Measurements from ENCODE around the gene PRKCSH. TPM values are rescaled to one million over a fixed set of nuclear protein-coding genes. Genes with fewer than 3 reads are reported as not detected.

PRKCSH gene
- total and polyA plus RNA-seq, 8 donors = 273 to 338 (median 304) TPM

GRCh38 chr19:11481534-11482383 is 46.3 kb downstream of the PRKCSH start:
- DNase-seq = peak; percentile 35 to 81 (median 60)
- no peak for TF ChIP-seq CTCF (IDR thresholded peaks at IDR 0.05)
- Histone ChIP-seq H3K27ac (no peak overlapping the region), H3K27me3 (peaks cover 38 to 69% of the 10 kb centered on the region in 2 donors), H3K36me3 (peaks cover 0 to 21% of the 10 kb centered on the region in 2 donors), H3K4me1 (peaks cover 19 to 44% of the 10 kb centered on the region in 2 donors), H3K4me3 (peak overlapping the region; percentile 13 to 43), H3K9me3 (no peaks in the 10 kb centered on the region)
- intact Hi-C loops (cut with DNase I) = no loop called here
- peak; percentile 73 for ATAC-seq

GRCh38 chr19:11482384-11483050 is 47.1 kb downstream of the PRKCSH start:
- TF ChIP-seq CTCF (IDR thresholded peaks at IDR 0.05) = peak; percentile 96 to 98
- no peak overlapping the region for H3K27ac ChIP-seq

GRCh38 chr19:11483366-11484111 is 48.1 kb downstream of the PRKCSH start:
- no peak overlapping the region for H3K27ac ChIP-seq
- peaks cover 38 to 54% of the 10 kb centered on the region in 2 donors for H3K27me3 ChIP-seq
- no peak for ATAC-seq
- intact Hi-C loops (cut with DNase I) = no loop called here
- no peak for DNase-seq
- H3K9me3 ChIP-seq = no peaks in the 10 kb centered on the region
- TF ChIP-seq CTCF (IDR thresholded peaks at IDR 0.05) = no peak
- H3K4me3 ChIP-seq = no peak overlapping the region
- H3K36me3 ChIP-seq = peaks cover 0 to 30% of the 10 kb centered on the region in 2 donors
- peaks cover 19 to 44% of the 10 kb centered on the region in 2 donors for H3K4me1 ChIP-seq

More at GRCh38 chr19:11482384-11483050, 47.1 kb downstream of the PRKCSH start:
- Histone ChIP-seq H3K27me3 (peaks cover 38 to 65% of the 10 kb centered on the region in 2 donors), H3K4me1 (peaks cover 19 to 44% of the 10 kb centered on the region in 2 donors), H3K9me3 (no peaks in the 10 kb centered on the region), H3K4me3 (peak overlapping the region; percentile 13 to 43), H3K36me3 (peaks cover 0 to 29% of the 10 kb centered on the region in 2 donors)
- ATAC-seq (peak; percentile 93), DNase-seq (peak; percentile 59 to 97 (median 86))
- intact Hi-C loops (cut with DNase I) = no loop called here

GRCh38 chr19:11485245-11485837 is 49.9 kb downstream of the PRKCSH start:
- intact Hi-C loops (cut with DNase I) = no loop called here
- H3K27ac ChIP-seq = no peak overlapping the region
- peaks cover 27 to 36% of the 10 kb centered on the region in 2 donors for H3K27me3 ChIP-seq
- no peak for TF ChIP-seq CTCF (IDR thresholded peaks at IDR 0.05)
- H3K4me1 ChIP-seq = peaks cover 10 to 32% of the 10 kb centered on the region in 2 donors
- no peak for ATAC-seq
- DNase-seq = no peak
- no peaks in the 10 kb centered on the region for H3K9me3 ChIP-seq
- peaks cover 0 to 43% of the 10 kb centered on the region in 2 donors for H3K36me3 ChIP-seq
- no peak overlapping the region for H3K4me3 ChIP-seq
